WTC11 (cell line): Measurements from ENCODE around the gene PIEZO1. TPM values are rescaled to one million over a fixed set of nuclear protein-coding genes. Genes with fewer than 3 reads are reported as not detected.
A peak's percentile ranks its signal among the peaks of the same experiment; 100 is the strongest.

ENCODE experiments used
- ATAC-seq: fragments of 200-7000 bp; cut with Tn5 transposase; 2 replicates; pipeline ENCODE4 v1.10.0; 2021; ENCODE audit warnings: mild to moderate bottlenecking, moderate library complexity
- CTCF ChIA-PET: fragments of 300-600 bp; sonication (Branson Sonifier 250); formaldehyde crosslinking; loops from one replicate; lab custom pipeline; 2021; ENCODE audit warnings: antibody characterized with exemption; lab: Charles Lee
- POLR2A ChIA-PET: fragments of 350-600 bp; sonication (Branson Sonifier 250); formaldehyde crosslinking; loops from one replicate; lab custom pipeline; 2021; ENCODE audit warnings: antibody characterized with exemption; lab: Charles Lee
- DNase-seq: peaks from one replicate; pipeline ENCODE4 v3.0.0; 2021; ENCODE audit warnings: low spot score
- H3K27ac Mint-ChIP-seq: 2 replicates; pipeline ENCODE4 v1.8.0; 2021; ENCODE audit warnings: mixed read lengths
- H3K27me3 Mint-ChIP-seq: 2 replicates; pipeline ENCODE4 v1.8.0; 2021; ENCODE audit warnings: low read depth, mild to moderate bottlenecking, moderate library complexity, mixed read lengths
- H3K36me3 Mint-ChIP-seq: 2 replicates; pipeline ENCODE4 v1.8.0; 2021; ENCODE audit warnings: mixed read lengths
- H3K4me1 Mint-ChIP-seq: 2 replicates; pipeline ENCODE4 v1.8.0; 2022; ENCODE audit warnings: mixed read lengths
- H3K4me3 Mint-ChIP-seq: 2 replicates; pipeline ENCODE4 v1.8.0; 2021; ENCODE audit warnings: mild to moderate bottlenecking, moderate library complexity, mixed read lengths
- H3K9me3 Mint-ChIP-seq: 2 replicates; pipeline ENCODE4 v1.8.0; 2021; ENCODE audit warnings: mixed read lengths
- AR ChIP-seq: fragments of 250-450 bp; sonication (Bioruptor Pico); IDR thresholded peaks from 2 replicates; pipeline ENCODE4 v1.9.0; 2021; ENCODE audit warnings: mild to moderate bottlenecking
- ATF2 ChIP-seq: sonication (generic); formaldehyde crosslinking; IDR thresholded peaks from 2 replicates; pipeline ENCODE4 v1.8.1; 2022; ENCODE audit warnings: low read depth, missing genetic modification reagents, borderline replicate concordance
- CREM ChIP-seq: sonication (generic); formaldehyde crosslinking; IDR thresholded peaks from 2 replicates; pipeline ENCODE4 v1.8.1; 2022; ENCODE audit warnings: mild to moderate bottlenecking, missing genetic modification reagents, moderate library complexity
- ESRRA ChIP-seq: sonication (generic); formaldehyde crosslinking; IDR thresholded peaks from 2 replicates; pipeline ENCODE4 v1.8.1; 2022; ENCODE audit warnings: mild to moderate bottlenecking, missing genetic modification reagents, borderline replicate concordance
- FOXJ3 ChIP-seq: sonication (generic); formaldehyde crosslinking; IDR thresholded peaks from 2 replicates; pipeline ENCODE4 v1.9.0; 2021; ENCODE audit warnings: missing genetic modification reagents, mild to moderate bottlenecking, borderline replicate concordance
- IRF1 ChIP-seq: sonication (generic); formaldehyde crosslinking; IDR thresholded peaks from 2 replicates; pipeline ENCODE4 v1.8.0; 2023; ENCODE audit warnings: missing genetic modification reagents
- JAZF1 ChIP-seq: fragments of 250-450 bp; sonication (Bioruptor Pico); IDR thresholded peaks from 2 replicates; pipeline ENCODE4 v1.9.0; 2021; ENCODE audit warnings: moderate library complexity, mild to moderate bottlenecking, inconsistent platforms
- NFYB ChIP-seq: sonication (generic); formaldehyde crosslinking; conservative IDR thresholded peaks from 2 replicates; pipeline ENCODE4 v1.8.0; 2022; ENCODE audit warnings: low read depth, missing genetic modification reagents
- PRRX2 ChIP-seq: fragments of 250-450 bp; sonication (Bioruptor Pico); IDR thresholded peaks from 2 replicates; pipeline ENCODE4 v1.8.0; 2021; ENCODE audit warnings: mild to moderate bottlenecking
- RELA ChIP-seq: sonication (generic); formaldehyde crosslinking; IDR thresholded peaks from 2 replicates; pipeline ENCODE4 v1.8.1; 2022; ENCODE audit warnings: missing genetic modification reagents, mild to moderate bottlenecking, borderline replicate concordance
- STAT6 ChIP-seq: sonication (generic); formaldehyde crosslinking; conservative IDR thresholded peaks from 2 replicates; pipeline ENCODE4 v1.8.1; 2023; ENCODE audit warnings: mild to moderate bottlenecking, low read depth, missing genetic modification reagents, moderate library complexity
- TEAD1 ChIP-seq: sonication (generic); formaldehyde crosslinking; IDR thresholded peaks from 2 replicates; pipeline ENCODE4 v1.8.0; 2022; ENCODE audit warnings: mild to moderate bottlenecking, missing genetic modification reagents
- ZNF138 ChIP-seq: sonication (generic); formaldehyde crosslinking; conservative IDR thresholded peaks from 2 replicates; pipeline ENCODE4 v1.8.1; 2022; ENCODE audit warnings: mild to moderate bottlenecking, moderate library complexity, missing genetic modification reagents
- ZNF317 ChIP-seq: sonication (generic); formaldehyde crosslinking; IDR thresholded peaks from 2 replicates; pipeline ENCODE4 v1.8.1; 2023; ENCODE audit warnings: low read depth, mild to moderate bottlenecking, moderate library complexity, missing genetic modification reagents, borderline replicate concordance
- ZNF423 ChIP-seq: fragments of 250-450 bp; sonication (Bioruptor Pico); IDR thresholded peaks from 2 replicates; pipeline ENCODE4 v2.1.2; 2022; ENCODE audit warnings: mild to moderate bottlenecking, moderate library complexity
- ZNF532 ChIP-seq: fragments of 250-450 bp; sonication (Bioruptor Pico); IDR thresholded peaks from 2 replicates; pipeline ENCODE4 v1.9.0; 2021; ENCODE audit warnings: mild to moderate bottlenecking, borderline replicate concordance
- total RNA-seq: library from RNA; stranded (reverse); gene quantifications from 3 replicates; pipeline ENCODE4 v1.2.3, GENCODE V29; 2021

The PIEZO1 gene
- total RNA-seq, 1 experiment from 2014 or later = 71.3 TPM

- TF ChIP-seq AR (CRISPR knock-in tag) (no peak), RELA (CRISPR knock-in tag) (0 out of 2 replicates have a peak, but pooled peaks have one; percentile 40), CREM (CRISPR knock-in tag) (0 out of 2 replicates have a peak, but pooled peaks have one; percentile 10)
Measured at GRCh38 chr16:88811769-88812512, 26.9 kb upstream of the PIEZO1 start, which contains the start of gene APRT (continued).

- ATAC-seq (no peak), DNase-seq (no peak)
- no peaks in the 10 kb centered on the region for H3K9me3 Mint-ChIP-seq
- ChIA-PET CTCF (interaction anchor here (0.6 to 5.1 kb wide), 16 partner anchors 26 to 381 kb away, joined by 3 to 47 read pairs (median 5); partner anchors contain the start of genes CDH15, GALNS, PIEZO1 and TRAPPC2L), POLR2A (interaction anchor here (0.9 to 2.2 kb wide), 4 partner anchors 8 to 356 kb away, joined by 3 to 6 read pairs (median 4); partner anchors contain the start of gene CDT1)
- H3K27me3 Mint-ChIP-seq = no peaks in the 10 kb centered on the region
- H3K4me3 Mint-ChIP-seq = peak overlapping the region; percentile 87
- peaks cover 35% of the 10 kb centered on the region for H3K36me3 Mint-ChIP-seq
- H3K27ac Mint-ChIP-seq = peak overlapping the region; percentile 65
- peaks cover 14% of the 10 kb centered on the region for H3K4me1 Mint-ChIP-seq
- TF ChIP-seq ATF2 = no peak
- 0 out of 2 replicates have a peak, but pooled peaks have one; percentile 3 for TF ChIP-seq CREM (CRISPR knock-in tag)
- TF ChIP-seq ZNF423 (CRISPR knock-in tag) = no peak
- TF ChIP-seq AR (CRISPR knock-in tag) = no peak
- TF ChIP-seq PRRX2 (CRISPR knock-in tag) = no peak
- TF ChIP-seq NFYB (CRISPR knock-in tag) = peak; percentile 28
- no peak for TF ChIP-seq ZNF317 (CRISPR knock-in tag)
- no peak for TF ChIP-seq ESRRA (CRISPR knock-in tag)
- no peak for TF ChIP-seq ZNF532 (CRISPR knock-in tag)
- no peak for TF ChIP-seq STAT6 (CRISPR knock-in tag)
- no peak for TF ChIP-seq IRF1 (CRISPR knock-in tag)
- no peak for TF ChIP-seq JAZF1 (CRISPR knock-in tag)
- TF ChIP-seq TEAD1 (CRISPR knock-in tag) = peak; percentile 18; the same call in 1 of the 2 replicates
- no peak for TF ChIP-seq ZNF138 (CRISPR knock-in tag)
- no peak for TF ChIP-seq FOXJ3 (CRISPR knock-in tag)
Measured at GRCh38 chr16:88810912-88811768, 26.1 kb upstream of the PIEZO1 start.
